Right kidney (tissue), 9 donors: ENCODE measurements around the gene NUDC.
"Not testable (repeated sequence)": the region's sequence is repeated elsewhere in the genome, so short reads cannot be mapped to it uniquely, and the experiment has no call there.

Experiments used
- DNase-seq: peaks from one replicate; pipeline ENCODE4 v3.0.0-alpha.2; 2016
- long read RNA-seq, 8 donors: transcript quantifications; one replicate each; lab custom pipeline, GENCODE V29; 2026

NUDC gene
- long read RNA-seq, donor 1, transcript NUDC-201 (9 exons, 1,800 nt), result major isoform, 39 of 74 reads
- long read RNA-seq, donor 1, partial matches to known transcripts, result 31 of 74 reads
- long read RNA-seq, donor 1, other reads (novel, unspliced or antisense), result 0 of 74 reads
- long read RNA-seq, donor 2, transcript NUDC-201 (9 exons, 1,800 nt), result major isoform, 28 of 45 reads
- long read RNA-seq, donor 2, partial matches to known transcripts, result 13 of 45 reads
- long read RNA-seq, donor 2, other reads (novel, unspliced or antisense), result 0 of 45 reads
- long read RNA-seq, donor 3, transcript NUDC-201 (9 exons, 1,800 nt), result major isoform, 23 of 39 reads
- long read RNA-seq, donor 3, partial matches to known transcripts, result 13 of 39 reads
- long read RNA-seq, donor 3, other reads (novel, unspliced or antisense), result 0 of 39 reads
- long read RNA-seq, donor 4, transcript NUDC-201 (9 exons, 1,800 nt), result major isoform, 42 of 108 reads
- long read RNA-seq, donor 4, partial matches to known transcripts, result 63 of 108 reads
- long read RNA-seq, donor 4, other reads (novel, unspliced or antisense), result 0 of 108 reads
- long read RNA-seq, donor 5, transcript NUDC-201 (9 exons, 1,800 nt), result major isoform, 65 of 83 reads
- long read RNA-seq, donor 5, transcript NUDC-204 (2 exons, 607 nt), result minor isoform, 5 of 83 reads
- long read RNA-seq, donor 5, partial matches to known transcripts, result 13 of 83 reads
- long read RNA-seq, donor 5, other reads (novel, unspliced or antisense), result 0 of 83 reads
- long read RNA-seq, donor 6, transcript NUDC-204 (2 exons, 607 nt), result minor isoform, 5 of 86 reads
- long read RNA-seq, donor 6, transcript NUDC-201 (9 exons, 1,800 nt), result major isoform, 37 of 86 reads
- long read RNA-seq, donor 6, partial matches to known transcripts, result 44 of 86 reads
- long read RNA-seq, donor 6, other reads (novel, unspliced or antisense), result 0 of 86 reads
- long read RNA-seq, donor 7, transcript NUDC-201 (9 exons, 1,800 nt), result major isoform, 58 of 131 reads
- long read RNA-seq, donor 7, partial matches to known transcripts, result 70 of 131 reads
- long read RNA-seq, donor 7, other reads (novel, unspliced or antisense), result 0 of 131 reads
- long read RNA-seq, donor 8, transcript NUDC-201 (9 exons, 1,800 nt), result major isoform, 48 of 67 reads
- long read RNA-seq, donor 8, partial matches to known transcripts, result 18 of 67 reads
- long read RNA-seq, donor 8, other reads (novel, unspliced or antisense), result 0 of 67 reads

- DNase-seq, result peak; percentile 88
These were observed at the start of gene NUDC for GRCh38 chr1:26921540-26922430. Gene NUDC (plus strand): TSS chr1:26921743. CDS start chr1:26921849, 106 bp downstream.

GRCh38 chr1:26873097-26873496 lies 48.4 kb upstream of the NUDC start:
- not testable (repeated sequence) for DNase-seq

- DNase-seq, result no peak
These were observed 46.6 kb upstream of the NUDC start for GRCh38 chr1:26874896-26875295.

- DNase-seq, result no peak
These were observed 44.2 kb upstream of the NUDC start for GRCh38 chr1:26877326-26877725.

- DNase-seq, result no peak
These were observed 41.8 kb upstream of the NUDC start for GRCh38 chr1:26879793-26880192.

GRCh38 chr1:26881611-26882010 lies 39.9 kb upstream of the NUDC start:
- DNase-seq, result not testable (repeated sequence)

GRCh38 chr1:26882696-26883463 lies 38.7 kb upstream of the NUDC start:
- no peak for DNase-seq

- no peak for DNase-seq
These were observed 34.4 kb upstream of the NUDC start for GRCh38 chr1:26887125-26887524.

GRCh38 chr1:26888231-26888630 lies 33.3 kb upstream of the NUDC start:
- DNase-seq, result no peak

GRCh38 chr1:26889551-26890466 lies 31.7 kb upstream of the NUDC start, which contains the start of gene GPN2:
Gene GPN2 (minus strand): TSS chr1:26890283. CDS start chr1:26890096, 187 bp downstream.
- peak; percentile 85 for DNase-seq

GRCh38 chr1:26890467-26890796 lies 31.1 kb upstream of the NUDC start:
- no peak for DNase-seq

- no peak for DNase-seq
These were observed 27.3 kb upstream of the NUDC start for GRCh38 chr1:26894263-26894662.

GRCh38 chr1:26897351-26897750 lies 24.2 kb upstream of the NUDC start:
- DNase-seq, result no peak

- DNase-seq, result peak; percentile 88
These were observed 21.3 kb upstream of the NUDC start, which contains the start of gene GPATCH3 for GRCh38 chr1:26900001-26900814. Gene GPATCH3 (minus strand): TSS chr1:26900467. CDS start chr1:26900442, 25 bp downstream.

GRCh38 chr1:26900815-26901511 lies 20.6 kb upstream of the NUDC start:
- no peak for DNase-seq

GRCh38 chr1:26907071-26907917 lies 14.2 kb upstream of the NUDC start:
- no peak for DNase-seq

GRCh38 chr1:26909951-26910342 lies 11.6 kb upstream of the NUDC start:
- no peak for DNase-seq
